IMR-90 (cell line): ENCODE results near the gene ALOXE3. TPM values are rescaled to one million over a fixed set of nuclear protein-coding genes. Genes with fewer than 3 reads are reported as not detected.

Experiments
- ATAC-seq: fragments of 200-7000 bp; cut with Tn5 transposase; 2 replicates; pipeline ENCODE4 v1.9.1; 2020; ENCODE audit warnings: low read depth, mild to moderate bottlenecking, moderate library complexity
- BruUV-seq: library from RNA; stranded (reverse); fragments of 400-500 nt; replicated peaks from 2 replicates; lab custom pipeline; 2021; lab: Mats Ljungman, UMichigan
- CTCF ChIA-PET: fragments of 300-600 bp; formaldehyde crosslinking; extraction: SDS; loops from one replicate; lab custom pipeline; 2021; ENCODE audit warnings: antibody characterized with exemption; lab: Yijun Ruan, JAX
- POLR2A ChIA-PET: fragments of 300-600 bp; sonication (Branson Sonifier 250); formaldehyde crosslinking; loops from one replicate; lab custom pipeline; 2022; ENCODE audit warnings: antibody characterized with exemption; ENCODE audit not compliant: unreplicated experiment; lab: Charles Lee
- DNase-seq: peaks from one replicate; pipeline ENCODE4 v3.0.0; 2013
- H2AFZ ChIP-seq: replicated peaks from 2 replicates; pipeline ENCODE3; 2013; ENCODE audit warnings: low read length, mild to moderate bottlenecking; ENCODE audit not compliant: poor library complexity
- H2AK5ac ChIP-seq: 2 replicates; pipeline ENCODE4 v1.6.1; 2013; ENCODE audit warnings: low read depth, low read length, inconsistent platforms
- H2AK9ac ChIP-seq: replicated peaks from 2 replicates; pipeline ENCODE3; 2013; ENCODE audit warnings: mild to moderate bottlenecking, low read depth, low read length, moderate library complexity; ENCODE audit not compliant: poor library complexity
- H2BK120ac ChIP-seq: 2 replicates; pipeline ENCODE4 v1.6.1; 2013; ENCODE audit warnings: low read depth, low read length, inconsistent platforms
- H2BK15ac ChIP-seq: 3 replicates; pipeline ENCODE4 v1.6.1; 2013; ENCODE audit warnings: low read depth, low read length, inconsistent platforms
- H2BK20ac ChIP-seq: 2 replicates; pipeline ENCODE4 v1.6.1; 2013; ENCODE audit warnings: low read depth, mild to moderate bottlenecking, inconsistent platforms, low read length, moderate library complexity
- H2BK5ac ChIP-seq: 2 replicates; pipeline ENCODE4 v1.6.1; 2013; ENCODE audit warnings: mild to moderate bottlenecking, low read depth, low read length, inconsistent platforms; ENCODE audit not compliant: poor library complexity, severe bottlenecking
- H3K14ac ChIP-seq: replicated peaks from 2 replicates; pipeline ENCODE4 v1.6.1; 2013; ENCODE audit warnings: low read depth, low read length, inconsistent platforms
- H3K18ac ChIP-seq: 2 replicates; pipeline ENCODE4 v1.6.1; 2013; ENCODE audit warnings: low read depth, low read length, control low read depth
- H3K23ac ChIP-seq: 2 replicates; pipeline ENCODE4 v1.6.1; 2013; ENCODE audit warnings: low read depth, low read length, inconsistent platforms
- H3K27ac ChIP-seq: 2 replicates; pipeline ENCODE4 v1.5.1; 2013; ENCODE audit warnings: mild to moderate bottlenecking, control low read depth, low read length; ENCODE audit not compliant: insufficient read depth
- H3K27me3 ChIP-seq: 2 replicates; pipeline ENCODE4 v1.6.1; 2013; ENCODE audit warnings: low read length; ENCODE audit not compliant: control insufficient read depth, insufficient read depth
- H3K36me3 ChIP-seq: 2 replicates; pipeline ENCODE4 v1.6.1; 2013; ENCODE audit warnings: low read length, mixed read lengths; ENCODE audit not compliant: control insufficient read depth, insufficient read depth
- H3K4ac ChIP-seq: 2 replicates; pipeline ENCODE4 v1.6.1; 2013; ENCODE audit warnings: low read depth, low read length, inconsistent platforms
- H3K4me1 ChIP-seq: 2 replicates; pipeline ENCODE4 v1.6.1; 2013; ENCODE audit warnings: low read length, mixed read lengths; ENCODE audit not compliant: control insufficient read depth, insufficient read depth
- H3K4me2 ChIP-seq: 2 replicates; pipeline ENCODE4 v1.6.1; 2013; ENCODE audit warnings: low read depth, mild to moderate bottlenecking, control low read depth, low read length, moderate library complexity
- H3K4me3 ChIP-seq: 2 replicates; pipeline ENCODE4 v1.5.1; 2013; ENCODE audit warnings: low read depth, mild to moderate bottlenecking, control low read depth, low read length, moderate library complexity; ENCODE audit not compliant: insufficient read depth
- H3K56ac ChIP-seq: 2 replicates; pipeline ENCODE4 v1.6.1; 2013; ENCODE audit warnings: low read length, inconsistent platforms; ENCODE audit not compliant: insufficient read depth; ENCODE audit errors: extremely low read depth
- H3K79me1 ChIP-seq, 2 experiments: 2 replicates each; pipeline ENCODE4 v1.6.1; 2013; ENCODE audit warnings: low read length in 2 of 2, inconsistent platforms in 1 of 2, low read depth in 1 of 2
- H3K9ac ChIP-seq: 2 replicates; pipeline ENCODE4 v1.6.1; 2013; ENCODE audit warnings: low read depth, low read length, control low read depth
- H3K9me1 ChIP-seq: 2 replicates; pipeline ENCODE4 v1.6.1; 2013; ENCODE audit warnings: low read length, inconsistent platforms; ENCODE audit not compliant: insufficient read depth
- H3K9me3 ChIP-seq: 2 replicates; pipeline ENCODE4 v1.6.1; 2013; ENCODE audit warnings: low read length; ENCODE audit not compliant: control insufficient read depth, insufficient read depth
- H4K20me1 ChIP-seq: 2 replicates; pipeline ENCODE4 v1.6.1; 2013; ENCODE audit warnings: low read length, inconsistent platforms; ENCODE audit not compliant: insufficient read depth
- H4K5ac ChIP-seq: 2 replicates; pipeline ENCODE4 v1.6.1; 2013; ENCODE audit warnings: mild to moderate bottlenecking, low read depth, low read length, control low read depth
- H4K8ac ChIP-seq, 2 experiments: 2 replicates each; pipeline ENCODE4 v1.6.1; 2013; ENCODE audit warnings: low read depth in 2 of 2, low read length in 2 of 2, control low read depth in 1 of 2, inconsistent platforms in 1 of 2
- H4K91ac ChIP-seq: 2 replicates; pipeline ENCODE4 v1.6.1; 2013; ENCODE audit warnings: low read depth, low read length, inconsistent platforms; ENCODE audit not compliant: insufficient read depth
- BHLHE40 ChIP-seq: fragments of 150-350 bp; IDR thresholded peaks from 2 replicates; pipeline ENCODE4 v1.6.1; 2016; ENCODE audit warnings: mild to moderate bottlenecking, low read depth, low read length
- CEBPB ChIP-seq: IDR thresholded peaks from 2 replicates; pipeline ENCODE4 v1.6.1; 2012; ENCODE audit warnings: low read depth, low read length, improper control_type of control experiment
- CHD1 ChIP-seq: IDR thresholded peaks from 2 replicates; pipeline ENCODE4 v1.6.1; 2012; ENCODE audit warnings: low read depth, low read length, improper control_type of control experiment
- CTCF ChIP-seq: conservative IDR thresholded peaks from 2 replicates; pipeline ENCODE4 v1.5.1; 2012; ENCODE audit warnings: mild to moderate bottlenecking, low read depth, low read length, improper control_type of control experiment
- FOS ChIP-seq: fragments of 150-350 bp; IDR thresholded peaks from 2 replicates; pipeline ENCODE4 v1.6.1; 2016; ENCODE audit warnings: low read depth, low read length
- MAFK ChIP-seq: IDR thresholded peaks from 2 replicates; pipeline ENCODE4 v1.6.1; 2012; ENCODE audit warnings: low read depth, low read length, improper control_type of control experiment
- MAZ ChIP-seq: IDR thresholded peaks from 2 replicates; pipeline ENCODE4 v1.6.1; 2012; ENCODE audit warnings: low read depth, mild to moderate bottlenecking, low read length, improper control_type of control experiment, moderate library complexity, borderline replicate concordance
- MXI1 ChIP-seq: IDR thresholded peaks from 2 replicates; pipeline ENCODE4 v1.6.1; 2012; ENCODE audit warnings: low read depth, mild to moderate bottlenecking, low read length, moderate library complexity, borderline replicate concordance
- NFE2L2 ChIP-seq: fragments of 150-350 bp; IDR thresholded peaks from 2 replicates; pipeline ENCODE4 v1.6.1; 2016; ENCODE audit warnings: low read depth, mild to moderate bottlenecking, low read length
- POLR2A ChIP-seq: IDR thresholded peaks from 2 replicates; pipeline ENCODE4 v1.6.1; 2012; ENCODE audit warnings: mild to moderate bottlenecking, low read depth, low read length
- RAD21 ChIP-seq: IDR thresholded peaks from 2 replicates; pipeline ENCODE4 v1.6.1; 2012; ENCODE audit warnings: low read length, improper control_type of control experiment
- RCOR1 ChIP-seq: IDR thresholded peaks from 2 replicates; pipeline ENCODE4 v1.6.1; 2012; ENCODE audit warnings: mild to moderate bottlenecking, low read length, improper control_type of control experiment; ENCODE audit not compliant: insufficient replicate concordance
- RFX5 ChIP-seq: IDR thresholded peaks from 2 replicates; pipeline ENCODE4 v1.8.0; 2012; ENCODE audit warnings: low read depth, mild to moderate bottlenecking, low read length, moderate library complexity
- SMC3 ChIP-seq: fragments of 150-350 bp; IDR thresholded peaks from 2 replicates; pipeline ENCODE4 v1.6.1; 2016; ENCODE audit warnings: low read depth, mild to moderate bottlenecking, antibody characterized with exemption, low read length, moderate library complexity
- WGBS, 2 experiments: methylation state at CpG; one replicate each; pipeline versions ENCODE4 v1.1.5 to v1.1.7; 2013; ENCODE audit warnings: missing lambda C conversion rate in 2 of 2; ENCODE audit not compliant: insufficient read length in 1 of 2; ENCODE audit errors: extremely low coverage in 2 of 2; 5-methylcytosine and 5-hydroxymethylcytosine counted together
- dilution Hi-C: fragments of 300-500 bp; cut with HindIII; formaldehyde crosslinking; loops from one replicate; pipeline ENCODE4 v1.14.3; 2018; ENCODE audit warnings: low sequenced_read_pairs; ENCODE audit not compliant: unreplicated experiment
- in situ Hi-C: fragments of 300-500 bp; cut with MboI; formaldehyde crosslinking; loops from 3 replicates; pipeline ENCODE4 v1.14.3; 2019; ENCODE audit warnings: low sequenced_read_pairs, inconsistent platforms, mixed read lengths
- intact Hi-C: fragments of 100-400 bp; cut with micrococcal nuclease; formaldehyde crosslinking; loops from 2 replicates; pipeline ENCODE4 v1.10.0; 2022
- polyA plus RNA-seq, 3 experiments: library from polyadenylated mRNA; depleted of rRNA; stranded (reverse); fragments of >200 nt; gene quantifications; 2 replicates each; pipeline ENCODE4 v1.2.3, GENCODE V29; 2012; ENCODE audit warnings: low replicate concordance in 1 of 3
- total RNA-seq: library from RNA; depleted of rRNA; stranded (reverse); fragments of >200 nt; gene quantifications from 2 replicates; pipeline ENCODE4 v1.2.3, GENCODE V29; 2012
- TF ChIP-seq, protein P1 (sequence below): fragments of 150-350 bp; IDR thresholded peaks from 2 replicates; pipeline ENCODE4 v1.6.1; 2017; ENCODE audit warnings: mild to moderate bottlenecking, antibody characterized with exemption, low read length, low read depth
- TF ChIP-seq, protein P2 (sequence below): fragments of 150-350 bp; IDR thresholded peaks from 2 replicates; pipeline ENCODE4 v1.6.1; 2016; ENCODE audit warnings: low read depth, mild to moderate bottlenecking, low read length, moderate library complexity, borderline replicate concordance

ALOXE3 gene
- total and polyA plus RNA-seq, 2 of the 4 experiments (the other 2 are of a cell fraction) = under 0.01 to 0.26 TPM

GRCh38 chr17:8081876-8082275, 36.4 kb downstream of the ALOXE3 start:
- in situ Hi-C loops = loop anchor here (25.0 kb wide), 2 partner anchors 230 to 680 kb away; partner anchors contain the start of genes ARHGEF15 and SPDYE4
- H3K56ac ChIP-seq = no peak overlapping the region
- H3K36me3 ChIP-seq = no peaks in the 10 kb centered on the region
- no peak overlapping the region for H3K4me2 ChIP-seq
- DNase-seq = no peak
- dilution Hi-C loops = no loop called here
- H2BK20ac ChIP-seq = no peak overlapping the region
- no peak overlapping the region for H2BK15ac ChIP-seq
- H4K8ac ChIP-seq = no peak overlapping the region
- ChIA-PET POLR2A (no interaction called here), CTCF (no interaction called here)
- H3K9me1 ChIP-seq = no peaks in the 10 kb centered on the region
- no peak overlapping the region for H2AK5ac ChIP-seq
- H2AFZ ChIP-seq = no peak overlapping the region
- no peak overlapping the region for H3K4me3 ChIP-seq
- no peak overlapping the region for H2AK9ac ChIP-seq
- no peak overlapping the region for H3K4ac ChIP-seq
- H3K79me1 ChIP-seq = no peaks in the 10 kb centered on the region
- H3K4me1 ChIP-seq = 0 out of 2 replicates have a peak, but pooled peaks cover 1% of the 10 kb centered on the region
- H4K20me1 ChIP-seq = no peaks in the 10 kb centered on the region
- H3K9me3 ChIP-seq = no peaks in the 10 kb centered on the region
- H4K5ac ChIP-seq = no peak overlapping the region
- no peak overlapping the region for H3K9ac ChIP-seq
- H3K27me3 ChIP-seq = peaks cover 60% of the 10 kb centered on the region
- no TSS peak for BruUV-seq
- no peak overlapping the region for H3K14ac ChIP-seq
- no peak overlapping the region for H2BK120ac ChIP-seq
- no peak overlapping the region for H3K27ac ChIP-seq
- H3K23ac ChIP-seq = no peak overlapping the region
- no peak overlapping the region for H3K18ac ChIP-seq
- H4K91ac ChIP-seq = no peak overlapping the region
- WGBS, 2 experiments = no CpG with 5 or more reads among the region's 3 CpGs
- H2BK5ac ChIP-seq = no peak overlapping the region
- TF ChIP-seq FOS (no peak), RAD21 (no peak), MXI1 (no peak), MAFK (no peak), RCOR1 (no peak), RFX5 (no peak), SMC3 (no peak), CTCF (no peak), CEBPB (no peak), CHD1 (no peak), BHLHE40 (no peak), POLR2A (no peak), MAZ (no peak), NFE2L2 (no peak)
- TF ChIP-seq, protein P1, sequence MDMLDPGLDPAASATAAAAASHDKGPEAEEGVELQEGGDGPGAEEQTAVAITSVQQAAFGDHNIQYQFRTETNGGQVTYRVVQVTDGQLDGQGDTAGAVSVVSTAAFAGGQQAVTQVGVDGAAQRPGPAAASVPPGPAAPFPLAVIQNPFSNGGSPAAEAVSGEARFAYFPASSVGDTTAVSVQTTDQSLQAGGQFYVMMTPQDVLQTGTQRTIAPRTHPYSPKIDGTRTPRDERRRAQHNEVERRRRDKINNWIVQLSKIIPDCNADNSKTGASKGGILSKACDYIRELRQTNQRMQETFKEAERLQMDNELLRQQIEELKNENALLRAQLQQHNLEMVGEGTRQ = no peak
- TF ChIP-seq, protein P2, sequence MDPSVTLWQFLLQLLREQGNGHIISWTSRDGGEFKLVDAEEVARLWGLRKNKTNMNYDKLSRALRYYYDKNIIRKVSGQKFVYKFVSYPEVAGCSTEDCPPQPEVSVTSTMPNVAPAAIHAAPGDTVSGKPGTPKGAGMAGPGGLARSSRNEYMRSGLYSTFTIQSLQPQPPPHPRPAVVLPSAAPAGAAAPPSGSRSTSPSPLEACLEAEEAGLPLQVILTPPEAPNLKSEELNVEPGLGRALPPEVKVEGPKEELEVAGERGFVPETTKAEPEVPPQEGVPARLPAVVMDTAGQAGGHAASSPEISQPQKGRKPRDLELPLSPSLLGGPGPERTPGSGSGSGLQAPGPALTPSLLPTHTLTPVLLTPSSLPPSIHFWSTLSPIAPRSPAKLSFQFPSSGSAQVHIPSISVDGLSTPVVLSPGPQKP = no peak
- intact Hi-C loops = loop anchor here (5.0 kb wide), 1 partner anchor 75 kb away; no protein-coding TSS in a partner anchor
- ATAC-seq = no peak
